Kidney (tissue), 14 donors: ENCODE data around the gene CFAP47. TPM values are rescaled to one million over a fixed set of nuclear protein-coding genes. Genes with fewer than 3 reads are reported as not detected.

ENCODE experiments used
- DNase-seq, 5 donors: peaks; one replicate each; pipeline ENCODE4 v3.0.0-alpha.2; 2013 to 2020
- FAIRE-seq: peaks from 2 replicates; lab custom pipeline; 2012; peaks lifted over from hg19 to GRCh38; lab: Jason Lieb, UNC
- H3K27ac ChIP-seq, 2 donors: one replicate each; pipeline ENCODE4 v1.7.0; 2013; ENCODE audit warnings: low read depth in 2 of 2, low read length in 2 of 2, inconsistent platforms in 1 of 2
- H3K27me3 ChIP-seq: one replicate; pipeline ENCODE4 v1.7.1; 2013; ENCODE audit warnings: low read length, inconsistent platforms; ENCODE audit not compliant: control insufficient read depth, insufficient read depth
- H3K36me3 ChIP-seq, 3 donors: one replicate each; pipeline versions ENCODE4 v1.7.0 to v1.7.1; 2013; ENCODE audit warnings: low read length in 3 of 3, control low read depth in 1 of 3, inconsistent platforms in 1 of 3; ENCODE audit not compliant: insufficient read depth in 3 of 3, control insufficient read depth in 2 of 3
- H3K4me1 ChIP-seq, 3 donors: one replicate each; pipeline versions ENCODE4 v1.7.0 to v1.7.1; 2013; ENCODE audit warnings: low read length in 3 of 3, inconsistent platforms in 1 of 3, low read depth in 1 of 3; ENCODE audit not compliant: control insufficient read depth in 2 of 3, insufficient read depth in 2 of 3
- H3K4me3 ChIP-seq, 3 donors: one replicate each; pipeline versions ENCODE4 v1.7.0 to v1.8.1; 2013; ENCODE audit warnings: low read length in 3 of 3, control low read depth in 1 of 3, inconsistent platforms in 1 of 3
- H3K9ac ChIP-seq, 3 donors: one replicate each; pipeline versions ENCODE4 v1.7.0 to v1.7.1; 2013; ENCODE audit warnings: low read length in 3 of 3, control low read depth in 1 of 3, inconsistent platforms in 1 of 3
- H3K9me3 ChIP-seq, 3 donors: one replicate each; pipeline versions ENCODE4 v1.7.0 to v1.7.1; 2013; ENCODE audit warnings: low read length in 3 of 3, control low read depth in 1 of 3, inconsistent platforms in 1 of 3; ENCODE audit not compliant: control insufficient read depth in 2 of 3, insufficient read depth in 1 of 3
- intact Hi-C: fragments of 100-400 bp; cut with DNase I; formaldehyde crosslinking; loops from one replicate; pipeline ENCODE4 v1.11.1; 2022
- polyA plus RNA-seq: library from polyadenylated mRNA; stranded (reverse); fragments of 350-450 nt; fragmentation: Illumina TruSeq; extraction: RNeasy Lipid Tissue Mini Kit (QIAGEN cat#74804); gene quantifications from one replicate; pipeline ENCODE4 v1.2.3, GENCODE V29; 2014; ENCODE audit warnings: low read depth, low replicate concordance; ENCODE audit not compliant: insufficient read depth
- total RNA-seq: library from RNA; stranded (reverse); fragmentation: NEBNext Ultra II Directional; extraction: Animal tissue kit (Norgen Biotek cat#: 25700); gene quantifications from one replicate; pipeline ENCODE4 v1.2.1, GENCODE V29; 2021
- TF ChIP-seq, protein P1 (sequence below): IDR thresholded peaks from 3 replicates; pipeline ENCODE4 v1.5.1; 2012; ENCODE audit warnings: mild to moderate bottlenecking, moderate library complexity, borderline replicate concordance; ENCODE audit not compliant: insufficient read depth; ENCODE audit errors: extremely low read depth
- donor health status: control.
- donor health status: control.
- donor health status: control.
- donor health status: control.
- donor health status: control.
- donor health status: DM: yes; HTN: yes; CAD: no.
- donor health status: Normal renal cell carcinoma (clear cell type).

Gene CFAP47
- total and polyA plus RNA-seq, 2 donors from 2014 or later, result 1.4 TPM; not detected in 1

DNA sequence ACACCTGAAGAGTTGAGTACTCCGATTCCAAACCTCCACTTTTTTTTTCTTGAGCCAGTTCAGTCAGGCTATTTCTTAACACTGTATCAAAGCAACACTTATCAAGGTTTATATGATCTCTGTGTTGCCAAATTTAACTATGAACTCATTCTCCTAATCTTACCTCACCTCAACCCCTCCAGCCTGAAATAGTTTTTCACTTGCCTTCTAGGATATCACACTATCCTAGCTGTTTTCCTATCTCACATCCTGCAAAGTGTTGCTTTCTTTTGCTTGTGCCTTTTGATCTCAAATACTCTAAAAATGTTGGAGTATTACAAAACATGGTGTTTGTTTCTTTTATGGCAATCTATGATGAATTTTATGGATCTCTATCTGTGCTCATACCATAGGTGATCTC is 415.0 kb downstream of the CFAP47 start:
- H3K27me3 ChIP-seq, result no peaks in the 10 kb centered on the region
- intact Hi-C loops, result no loop called here
- TF ChIP-seq, protein P1, sequence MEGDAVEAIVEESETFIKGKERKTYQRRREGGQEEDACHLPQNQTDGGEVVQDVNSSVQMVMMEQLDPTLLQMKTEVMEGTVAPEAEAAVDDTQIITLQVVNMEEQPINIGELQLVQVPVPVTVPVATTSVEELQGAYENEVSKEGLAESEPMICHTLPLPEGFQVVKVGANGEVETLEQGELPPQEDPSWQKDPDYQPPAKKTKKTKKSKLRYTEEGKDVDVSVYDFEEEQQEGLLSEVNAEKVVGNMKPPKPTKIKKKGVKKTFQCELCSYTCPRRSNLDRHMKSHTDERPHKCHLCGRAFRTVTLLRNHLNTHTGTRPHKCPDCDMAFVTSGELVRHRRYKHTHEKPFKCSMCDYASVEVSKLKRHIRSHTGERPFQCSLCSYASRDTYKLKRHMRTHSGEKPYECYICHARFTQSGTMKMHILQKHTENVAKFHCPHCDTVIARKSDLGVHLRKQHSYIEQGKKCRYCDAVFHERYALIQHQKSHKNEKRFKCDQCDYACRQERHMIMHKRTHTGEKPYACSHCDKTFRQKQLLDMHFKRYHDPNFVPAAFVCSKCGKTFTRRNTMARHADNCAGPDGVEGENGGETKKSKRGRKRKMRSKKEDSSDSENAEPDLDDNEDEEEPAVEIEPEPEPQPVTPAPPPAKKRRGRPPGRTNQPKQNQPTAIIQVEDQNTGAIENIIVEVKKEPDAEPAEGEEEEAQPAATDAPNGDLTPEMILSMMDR, result no peak
- no peak overlapping the region for H3K27ac ChIP-seq
- H3K4me3 ChIP-seq, result no peak overlapping the region
- no peak for FAIRE-seq
- no peak overlapping the region for H3K9ac ChIP-seq
- H3K9me3 ChIP-seq, result no peaks in the 10 kb centered on the region
- H3K4me1 ChIP-seq, result no peaks in the 10 kb centered on the region
- H3K36me3 ChIP-seq, result no peaks in the 10 kb centered on the region
- DNase-seq, result no peak

DNA sequence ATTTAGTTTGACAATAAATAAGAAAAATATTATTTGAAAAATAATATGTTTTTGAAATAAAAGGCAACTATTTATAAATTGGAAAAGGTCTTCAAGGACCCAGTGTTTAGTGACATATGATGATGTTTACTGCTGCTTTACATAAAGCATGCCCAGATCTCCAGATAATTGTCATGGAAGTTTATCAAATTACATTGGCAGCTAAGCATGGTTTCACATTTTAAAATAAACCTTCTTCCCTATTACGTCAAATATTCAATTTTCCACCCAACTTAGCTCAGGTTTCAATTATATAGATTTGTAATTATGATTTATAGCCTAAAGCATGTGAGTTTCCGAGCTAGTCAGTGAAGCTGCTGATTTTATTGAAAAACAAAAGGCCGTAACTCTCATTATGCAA is 417.2 kb downstream of the CFAP47 start:
- Histone ChIP-seq H3K9me3 (no peaks in the 10 kb centered on the region), H3K9ac (no peak overlapping the region), H3K4me3 (no peak overlapping the region), H3K4me1 (no peaks in the 10 kb centered on the region), H3K27me3 (no peaks in the 10 kb centered on the region), H3K36me3 (no peaks in the 10 kb centered on the region), H3K27ac (no peak overlapping the region)
- intact Hi-C loops, result no loop called here
- FAIRE-seq (no peak), DNase-seq (no peak)
- TF ChIP-seq, protein P1, result no peak

DNA sequence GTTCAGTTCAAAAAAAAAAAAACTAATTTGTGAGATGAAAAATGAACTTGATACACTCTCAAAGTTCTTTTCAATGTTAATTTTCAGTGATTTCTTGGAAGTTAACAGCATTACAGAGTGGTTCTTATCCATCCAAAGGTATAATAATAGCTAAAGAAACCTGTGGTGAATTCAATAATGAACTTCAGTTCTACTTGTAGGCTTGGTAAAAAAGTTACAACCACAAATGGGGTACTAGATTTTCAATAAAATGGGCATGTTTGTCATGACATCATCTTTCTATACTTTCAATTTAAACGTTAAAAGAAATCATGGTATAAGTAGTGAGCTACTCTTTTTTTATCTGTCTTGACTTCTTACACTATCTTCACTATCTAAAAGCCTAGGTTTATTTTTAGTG is 424.8 kb downstream of the CFAP47 start:
- no peak overlapping the region for H3K27ac ChIP-seq
- H3K36me3 ChIP-seq, result no peaks in the 10 kb centered on the region
- no peaks in the 10 kb centered on the region for H3K27me3 ChIP-seq
- TF ChIP-seq, protein P1, result no peak
- DNase-seq (no peak), FAIRE-seq (no peak)
- intact Hi-C loops, result no loop called here
- no peak overlapping the region for H3K9ac ChIP-seq
- H3K9me3 ChIP-seq, result no peaks in the 10 kb centered on the region
- no peak overlapping the region for H3K4me3 ChIP-seq
- no peaks in the 10 kb centered on the region for H3K4me1 ChIP-seq

DNA sequence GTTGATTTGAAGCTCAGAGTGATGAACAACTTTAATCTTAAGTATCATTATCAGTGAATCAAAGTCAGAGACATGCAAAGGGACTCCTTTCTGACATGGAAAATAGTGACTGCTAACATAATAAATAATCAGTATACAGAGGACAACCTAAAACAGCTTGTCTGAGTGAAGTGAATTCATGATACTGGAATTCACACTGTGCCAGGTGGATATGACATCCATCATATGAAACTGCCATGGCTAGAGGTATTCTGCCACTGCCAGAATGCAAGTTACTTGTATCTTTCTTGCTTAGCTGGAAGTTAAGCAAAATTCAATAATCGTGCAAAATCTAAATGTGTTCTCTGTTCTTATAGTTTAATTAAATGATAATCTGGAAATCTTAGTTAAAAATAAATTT is 429.0 kb downstream of the CFAP47 start:
- H3K9me3 ChIP-seq, result no peaks in the 10 kb centered on the region
- no peaks in the 10 kb centered on the region for H3K27me3 ChIP-seq
- FAIRE-seq, result no peak
- intact Hi-C loops, result no loop called here
- H3K36me3 ChIP-seq, result no peaks in the 10 kb centered on the region
- H3K9ac ChIP-seq, result no peak overlapping the region
- DNase-seq, result no peak
- H3K4me3 ChIP-seq, result no peak overlapping the region
- no peak overlapping the region for H3K27ac ChIP-seq
- H3K4me1 ChIP-seq, result no peaks in the 10 kb centered on the region
- TF ChIP-seq, protein P1, result no peak
